ENCODE results near the gene ANKRD50. TPM values are rescaled to one million over a fixed set of nuclear protein-coding genes. Genes with fewer than 3 reads are reported as not detected.
A peak's percentile ranks its signal among the peaks of the same experiment; 100 is the strongest.

The ANKRD50 gene
- 18.6 and 31.4 TPM in 2 replicates for total RNA-seq (ENCODE audit: low replicate concordance)
- long read RNA-seq, partial matches to known transcripts, result 5 of 9 reads
- long read RNA-seq, other reads (novel, unspliced or antisense), result 4 of 9 reads

DNA sequence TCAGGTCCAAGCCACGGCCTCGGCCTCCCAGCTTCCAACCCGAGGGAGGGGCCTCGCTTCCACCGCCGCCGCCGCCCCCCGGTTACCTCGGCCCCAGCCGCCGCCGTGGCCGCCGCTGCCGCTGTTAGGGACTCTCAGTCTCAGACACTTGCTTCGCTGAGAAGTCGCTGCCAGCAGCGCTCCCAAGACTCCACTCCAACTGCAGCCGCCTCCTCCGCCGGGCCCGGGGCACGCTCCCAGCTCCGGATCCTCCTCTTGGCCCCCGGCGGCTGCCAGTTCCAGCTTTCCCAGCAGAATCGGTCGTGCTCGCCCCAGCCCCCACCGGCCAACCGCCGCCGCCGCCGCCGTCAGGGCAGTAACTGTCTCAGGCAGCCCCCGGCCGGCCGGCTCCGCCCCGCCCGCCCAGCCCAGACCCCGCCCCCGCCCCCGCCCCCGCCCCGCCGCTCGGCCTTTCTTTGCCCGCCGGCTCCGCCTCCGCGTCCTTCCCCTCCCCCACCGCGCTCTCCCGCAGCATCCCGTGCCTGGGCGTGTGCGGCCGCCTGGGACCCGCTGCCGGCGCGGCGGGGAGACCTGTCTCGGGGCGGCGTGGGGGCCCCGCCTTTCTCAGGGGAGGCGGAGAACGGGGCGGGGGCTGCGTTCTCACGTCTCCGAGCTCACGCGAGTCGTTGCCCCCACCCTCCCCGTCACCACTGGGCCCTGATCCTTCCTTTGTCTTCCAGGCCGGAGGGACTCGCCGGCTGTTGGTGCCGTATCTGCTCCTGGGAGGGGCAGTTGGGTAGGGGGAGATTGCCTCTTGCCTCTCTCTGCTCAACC is at the start of gene ANKRD50:
ANKRD50 (minus strand) TSS at position 361 of the 813 bp plus-strand sequence. CDS start 2,221 bp downstream, outside the sequence.
- TF ChIP-seq, protein P1, sequence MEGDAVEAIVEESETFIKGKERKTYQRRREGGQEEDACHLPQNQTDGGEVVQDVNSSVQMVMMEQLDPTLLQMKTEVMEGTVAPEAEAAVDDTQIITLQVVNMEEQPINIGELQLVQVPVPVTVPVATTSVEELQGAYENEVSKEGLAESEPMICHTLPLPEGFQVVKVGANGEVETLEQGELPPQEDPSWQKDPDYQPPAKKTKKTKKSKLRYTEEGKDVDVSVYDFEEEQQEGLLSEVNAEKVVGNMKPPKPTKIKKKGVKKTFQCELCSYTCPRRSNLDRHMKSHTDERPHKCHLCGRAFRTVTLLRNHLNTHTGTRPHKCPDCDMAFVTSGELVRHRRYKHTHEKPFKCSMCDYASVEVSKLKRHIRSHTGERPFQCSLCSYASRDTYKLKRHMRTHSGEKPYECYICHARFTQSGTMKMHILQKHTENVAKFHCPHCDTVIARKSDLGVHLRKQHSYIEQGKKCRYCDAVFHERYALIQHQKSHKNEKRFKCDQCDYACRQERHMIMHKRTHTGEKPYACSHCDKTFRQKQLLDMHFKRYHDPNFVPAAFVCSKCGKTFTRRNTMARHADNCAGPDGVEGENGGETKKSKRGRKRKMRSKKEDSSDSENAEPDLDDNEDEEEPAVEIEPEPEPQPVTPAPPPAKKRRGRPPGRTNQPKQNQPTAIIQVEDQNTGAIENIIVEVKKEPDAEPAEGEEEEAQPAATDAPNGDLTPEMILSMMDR (conservative IDR thresholded peaks at IDR 0.05), result no peak
- H3K4me3 Mint-ChIP-seq, result peak within 1 kb of the TSS; percentile 94
- H3K9me3 Mint-ChIP-seq, result no peaks in the 10 kb centered on the region
- H3K27ac Mint-ChIP-seq, result peak within 1 kb of the TSS; percentile 99
- H3K27me3 Mint-ChIP-seq, result no peaks in the 10 kb centered on the region
- peak; percentile 93 for DNase-seq (ENCODE audit: extremely low spot score, unreplicated experiment)
- peaks cover 21% of the 10 kb centered on the region for H3K4me1 Mint-ChIP-seq (ENCODE audit: unreplicated experiment)
- H3K36me3 Mint-ChIP-seq, result peaks cover 14% of the 10 kb centered on the region

DNA sequence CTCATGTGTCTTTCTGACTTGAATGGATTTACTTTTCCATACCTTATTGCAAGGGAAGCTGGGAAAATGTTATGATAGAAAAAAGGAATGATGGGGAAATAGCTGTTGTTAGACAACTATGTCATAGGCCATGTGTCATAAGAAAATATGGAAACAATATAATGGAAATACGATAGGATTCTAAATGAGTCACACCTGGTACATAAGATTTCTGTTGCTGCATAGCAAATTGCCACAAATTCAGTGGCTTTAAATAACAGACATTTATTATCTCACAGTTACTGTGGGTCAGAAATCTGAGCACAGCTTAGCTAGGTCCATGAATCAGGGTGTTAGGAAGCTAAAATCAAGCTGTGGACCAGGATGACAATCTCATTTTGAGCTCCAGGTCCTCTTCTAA is 44.6 kb upstream of the ANKRD50 start:
- no peaks in the 10 kb centered on the region for H3K9me3 Mint-ChIP-seq

GRCh38 chr4:124754681-124755080 is 42.1 kb upstream of the ANKRD50 start:
- TF ChIP-seq, protein P1 (conservative IDR thresholded peaks at IDR 0.05), result no peak
- Mint-ChIP-seq H3K4me1 (ENCODE audit: unreplicated experiment) (peaks cover 8% of the 10 kb centered on the region), H3K27ac (no peak overlapping the region), H3K4me3 (no peak overlapping the region), H3K27me3 (peaks cover under 1% of the 10 kb centered on the region), H3K9me3 (no peaks in the 10 kb centered on the region), H3K36me3 (no peaks in the 10 kb centered on the region)
- no peak for DNase-seq (ENCODE audit: extremely low spot score, unreplicated experiment)

More for the DNA sequence above, 44.6 kb upstream of the ANKRD50 start:
- H3K4me3 Mint-ChIP-seq, result no peak overlapping the region
- H3K27ac Mint-ChIP-seq, result no peak overlapping the region
- peaks cover 2% of the 10 kb centered on the region for H3K27me3 Mint-ChIP-seq
- H3K36me3 Mint-ChIP-seq, result no peaks in the 10 kb centered on the region
- no peak for DNase-seq (ENCODE audit: extremely low spot score, unreplicated experiment)
- peaks cover 8% of the 10 kb centered on the region for H3K4me1 Mint-ChIP-seq (ENCODE audit: unreplicated experiment)
- TF ChIP-seq, protein P1 (conservative IDR thresholded peaks at IDR 0.05), result no peak

DNA sequence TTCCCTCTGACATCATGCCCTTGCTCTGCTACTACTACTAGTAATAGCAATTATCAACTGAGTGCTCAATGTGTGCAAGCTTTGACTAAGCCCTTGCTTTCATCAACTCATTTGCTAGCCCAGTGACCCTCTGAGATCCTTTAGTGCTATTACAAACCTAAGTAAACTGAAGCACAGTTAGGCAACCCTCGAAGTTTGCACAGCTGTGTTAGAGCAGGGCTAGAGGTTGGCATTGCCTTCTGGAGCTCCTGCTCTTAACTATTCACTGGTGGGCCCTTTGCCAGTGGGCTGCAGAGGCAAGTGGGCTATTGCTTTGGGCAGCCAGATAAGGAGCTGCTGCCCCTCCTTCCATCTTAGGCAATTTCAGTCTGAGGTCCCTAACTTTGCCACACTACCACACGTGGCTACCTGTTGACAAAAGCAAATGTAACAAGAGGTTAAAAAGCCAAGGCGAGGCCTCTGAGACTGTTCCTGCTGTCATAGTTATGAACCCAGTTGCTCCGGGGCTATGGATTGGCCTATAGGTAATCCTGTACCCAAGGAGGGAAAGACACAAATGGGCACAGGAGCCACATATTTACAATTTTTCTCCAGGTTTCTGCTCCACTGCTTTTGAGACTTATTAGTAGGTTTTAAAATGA is 41.5 kb upstream of the ANKRD50 start:
- no peaks in the 10 kb centered on the region for H3K27me3 Mint-ChIP-seq
- DNase-seq (ENCODE audit: extremely low spot score, unreplicated experiment), result no peak
- no peaks in the 10 kb centered on the region for H3K36me3 Mint-ChIP-seq
- TF ChIP-seq, protein P1 (conservative IDR thresholded peaks at IDR 0.05), result no peak
- H3K4me3 Mint-ChIP-seq, result no peak overlapping the region
- peaks cover 8% of the 10 kb centered on the region for H3K4me1 Mint-ChIP-seq (ENCODE audit: unreplicated experiment)
- H3K9me3 Mint-ChIP-seq, result no peaks in the 10 kb centered on the region
- no peak overlapping the region for H3K27ac Mint-ChIP-seq

DNA sequence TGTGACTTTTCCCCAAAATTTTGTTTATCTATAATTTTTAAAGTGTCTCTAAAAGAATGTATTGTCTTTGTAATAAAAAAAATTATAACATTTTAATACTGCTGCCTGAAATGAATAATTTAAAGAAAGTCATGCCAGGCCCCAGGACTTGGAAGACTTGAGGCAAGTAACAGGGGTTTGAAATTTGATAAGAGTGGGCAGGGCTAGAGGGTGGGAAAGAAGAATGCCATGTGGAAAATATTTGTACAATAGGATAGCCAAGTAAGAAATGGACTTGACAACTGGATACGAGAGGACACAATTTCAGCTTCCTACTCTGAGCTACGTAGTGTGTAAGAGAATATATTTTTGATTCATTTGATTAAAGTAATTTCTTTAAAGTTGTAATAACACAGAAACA is 36.9 kb upstream of the ANKRD50 start:
- H3K36me3 Mint-ChIP-seq, result no peaks in the 10 kb centered on the region
- DNase-seq (ENCODE audit: extremely low spot score, unreplicated experiment), result no peak
- H3K9me3 Mint-ChIP-seq, result no peaks in the 10 kb centered on the region
- TF ChIP-seq, protein P1 (conservative IDR thresholded peaks at IDR 0.05), result no peak
- no peaks in the 10 kb centered on the region for H3K4me1 Mint-ChIP-seq (ENCODE audit: unreplicated experiment)
- no peaks in the 10 kb centered on the region for H3K27me3 Mint-ChIP-seq
- H3K4me3 Mint-ChIP-seq, result no peak overlapping the region
- H3K27ac Mint-ChIP-seq, result no peak overlapping the region

Measured in type B pancreatic cell (in vitro differentiated cells).